CD4-positive, CD25-positive, alpha-beta regulatory T cell (primary cell): Measurements from ENCODE around the gene DGCR6L. TPM values are rescaled to one million over a fixed set of nuclear protein-coding genes. Genes with fewer than 3 reads are reported as not detected.
"Not testable (repeated sequence)": the region's sequence is repeated elsewhere in the genome, so short reads cannot be mapped to it uniquely, and the experiment has no call there.

Experiments used
- ATAC-seq, 2 donors: fragments of 150-1000 bp; cut with Tn5 transposase; one replicate each; pipeline ENCODE4 v1.10.0; 2021; ENCODE audit warnings: low read depth in 2 of 2, moderate number of reproducible peaks in 2 of 2, moderate library complexity in 1 of 2
- DNase-seq, 3 donors: peaks; one replicate each; pipeline versions ENCODE4 v3.0.0 to v3.0.0-alpha.2; 2012 to 2022; ENCODE audit warnings: mixed read lengths in 1 of 3
- H3K27ac ChIP-seq: one replicate; pipeline ENCODE4 v1.7.0; 2013; ENCODE audit warnings: mild to moderate bottlenecking, low read length; ENCODE audit not compliant: insufficient read depth, poor library complexity, severe bottlenecking
- H3K27me3 ChIP-seq: one replicate; pipeline ENCODE4 v1.7.0; 2013; ENCODE audit warnings: low read length; ENCODE audit not compliant: control insufficient read depth, insufficient read depth
- H3K36me3 ChIP-seq: one replicate; pipeline ENCODE4 v1.7.0; 2013; ENCODE audit warnings: mild to moderate bottlenecking, low read length, moderate library complexity; ENCODE audit not compliant: control insufficient read depth, insufficient read depth
- H3K4me1 ChIP-seq: 2 replicates; pipeline ENCODE4 v1.7.0; 2013; ENCODE audit warnings: mild to moderate bottlenecking, low read length; ENCODE audit not compliant: insufficient read depth, control insufficient read depth, poor library complexity, severe bottlenecking
- H3K4me3 ChIP-seq: one replicate; pipeline ENCODE4 v1.7.0; 2013; ENCODE audit warnings: low read depth, mild to moderate bottlenecking, low read length, moderate library complexity
- H3K9me3 ChIP-seq, 2 experiments: 1 replicate in 1 of 2; 2 replicates in 1 of 2; pipeline ENCODE4 v1.7.0; 2013; ENCODE audit warnings: low read length in 2 of 2, mild to moderate bottlenecking in 1 of 2, moderate library complexity in 1 of 2; ENCODE audit not compliant: control insufficient read depth in 2 of 2
- H3K27ac Mint-ChIP-seq, 3 donors: one replicate each; pipeline ENCODE4 v1.8.0; 2020 to 2022; ENCODE audit warnings: mild to moderate bottlenecking in 3 of 3, mixed read lengths in 3 of 3, moderate library complexity in 2 of 3
- H3K27me3 Mint-ChIP-seq: one replicate; pipeline ENCODE4 v1.8.0; 2022; ENCODE audit warnings: mild to moderate bottlenecking, mixed read lengths
- H3K36me3 Mint-ChIP-seq: one replicate; pipeline ENCODE4 v1.8.0; 2020; ENCODE audit warnings: mixed read lengths
- H3K4me1 Mint-ChIP-seq, 4 donors: one replicate each; pipeline ENCODE4 v1.8.0; 2020 to 2022; ENCODE audit warnings: mixed read lengths in 4 of 4, mild to moderate bottlenecking in 1 of 4
- H3K4me3 Mint-ChIP-seq, 4 donors: one replicate each; pipeline ENCODE4 v1.8.0; 2020 to 2022; ENCODE audit warnings: mild to moderate bottlenecking in 4 of 4, mixed read lengths in 4 of 4, moderate library complexity in 3 of 4
- H3K9me3 Mint-ChIP-seq, 7 donors: one replicate each; pipeline ENCODE4 v1.8.0; 2020 to 2022; ENCODE audit warnings: mixed read lengths in 7 of 7, mild to moderate bottlenecking in 3 of 7, moderate library complexity in 2 of 7
- polyA plus RNA-seq, 4 donors: library from polyadenylated mRNA; unstranded; fragments of 300-500 nt; fragmentation: Illumina TruSeq; gene quantifications; one replicate each; pipeline ENCODE4 v1.2.3, GENCODE V29; 2021
- total RNA-seq: library from RNA; stranded (reverse); gene quantifications from one replicate; pipeline ENCODE4 v1.2.3, GENCODE V29; 2022

The DGCR6L gene
- total and polyA plus RNA-seq, 5 donors from 2014 or later = 28.7 to 123 (median 111) TPM

- not testable (repeated sequence) for H3K27me3 ChIP-seq, ATAC-seq, H3K36me3 Mint-ChIP-seq, DNase-seq, H3K27ac Mint-ChIP-seq, H3K9me3 Mint-ChIP-seq, H3K27ac ChIP-seq, H3K4me1 Mint-ChIP-seq, H3K4me3 ChIP-seq, H3K36me3 ChIP-seq, H3K27me3 Mint-ChIP-seq, H3K9me3 ChIP-seq
- peaks cover 12% of the 10 kb centered on the region for H3K4me1 ChIP-seq
- H3K4me3 Mint-ChIP-seq = peak overlapping the region; percentile 56 to 75 (median 75)
Observed at GRCh38 chr22:20266667-20267440, 53.0 kb downstream of the DGCR6L start.

- H3K27ac ChIP-seq, H3K27me3 Mint-ChIP-seq, H3K36me3 Mint-ChIP-seq, DNase-seq, H3K9me3 ChIP-seq, ATAC-seq, H3K36me3 ChIP-seq, H3K27me3 ChIP-seq, H3K9me3 Mint-ChIP-seq, H3K4me1 Mint-ChIP-seq, H3K4me3 ChIP-seq, H3K27ac Mint-ChIP-seq: not testable (repeated sequence)
- peak overlapping the region; percentile 33 to 75 (median 66) for H3K4me3 Mint-ChIP-seq
- peaks cover 12% of the 10 kb centered on the region for H3K4me1 ChIP-seq
Observed at GRCh38 chr22:20265772-20266666, 53.8 kb downstream of the DGCR6L start.

GRCh38 chr22:20264614-20265452 is 55.0 kb downstream of the DGCR6L start:
- DNase-seq = no peak
- Histone ChIP-seq H3K36me3 (no peaks in the 10 kb centered on the region), H3K27me3 (no peaks in the 10 kb centered on the region), H3K27ac (no peak overlapping the region), H3K4me3 (no peak overlapping the region), H3K9me3 (no peaks in the 10 kb centered on the region), H3K4me1 (peaks cover 12% of the 10 kb centered on the region)
- Mint-ChIP-seq H3K4me3 (peak overlapping the region in 2 of 4 donors; percentile 26 to 43), H3K4me1 (peaks cover 0 to 9% (median 0%) of the 10 kb centered on the region in 4 donors), H3K36me3 (no peaks in the 10 kb centered on the region), H3K27me3 (peaks cover 9% of the 10 kb centered on the region), H3K9me3 (peaks cover 0 to 1% (median 0%) of the 10 kb centered on the region in 7 donors), H3K27ac (no peak overlapping the region)
- ATAC-seq = no peak

Other genes starting within 250 kb of the DGCR6L start
- gene DGCR8, start 239.8 kb downstream of the DGCR6L start, total RNA-seq = 41.1 TPM
- 1 to 10 TPM; 2.7 to 6.6 (median 4.5) TPM for gene DGCR8, start 239.8 kb downstream of the DGCR6L start, polyA plus RNA-seq
- 67.2 TPM for gene RANBP1, start 204.0 kb downstream of the DGCR6L start, total RNA-seq
- gene RANBP1, start 204.0 kb downstream of the DGCR6L start, polyA plus RNA-seq = 10 to 100 TPM; 80.7 to 93.9 (median 90.2) TPM
- 75.2 TPM for gene TRMT2A, start 202.8 kb downstream of the DGCR6L start, total RNA-seq
- 10 to 100 TPM; 24.5 to 30.2 (median 28.1) TPM for gene TRMT2A, start 202.8 kb downstream of the DGCR6L start, polyA plus RNA-seq
- gene ZDHHC8, start 188.3 kb downstream of the DGCR6L start, total RNA-seq = 76.7 TPM
- 1 to 10 TPM; 1.2 to 4.3 (median 1.6) TPM for gene ZDHHC8, start 188.3 kb downstream of the DGCR6L start, polyA plus RNA-seq
- gene CCDC188, start 169.0 kb downstream of the DGCR6L start, total RNA-seq = 0.44 TPM
- gene CCDC188, start 169.0 kb downstream of the DGCR6L start, polyA plus RNA-seq = not detected
- 1.3 TPM for gene RTN4R, start 51.7 kb downstream of the DGCR6L start, total RNA-seq
- gene RTN4R, start 51.7 kb downstream of the DGCR6L start, polyA plus RNA-seq = 1 to 10 TPM; 1.2 to 3.3 (median 1.9) TPM
- gene ZNF74, start 74.1 kb upstream of the DGCR6L start, total RNA-seq = 4.1 TPM
- gene ZNF74, start 74.1 kb upstream of the DGCR6L start, polyA plus RNA-seq = 1 to 10 TPM; 3.4 to 5.9 (median 4.5) TPM
- 6.9 TPM for gene SCARF2, start 117.8 kb upstream of the DGCR6L start, total RNA-seq
- gene SCARF2, start 117.8 kb upstream of the DGCR6L start, polyA plus RNA-seq = 1 to 10 TPM in 2 of 4 donors, under 1 TPM in 2; 0.70 to 1.8 (median 1.1) TPM
- gene KLHL22, start 175.7 kb upstream of the DGCR6L start, total RNA-seq = 55.6 TPM
- 10 to 100 TPM; 40.1 to 48.1 (median 42.4) TPM for gene KLHL22, start 175.7 kb upstream of the DGCR6L start, polyA plus RNA-seq
- gene MED15, start 187.6 kb upstream of the DGCR6L start, total RNA-seq = 397 TPM
- gene MED15, start 187.6 kb upstream of the DGCR6L start, polyA plus RNA-seq = 10 to 100 TPM; 35.1 to 43.0 (median 38.5) TPM